CD1c-positive myeloid dendritic cell (primary cell): ENCODE data around the gene CCDC177.

ENCODE experiments used
- DNase-seq: peaks from one replicate; pipeline ENCODE4 v3.0.0-alpha.2; 2016; ENCODE audit errors: extremely low spot score

Gene CCDC177

GRCh38 chr14:69600304-69600891 lies 25.7 kb upstream of the CCDC177 start:
- DNase-seq, result no peak

GRCh38 chr14:69599431-69599830 lies 24.8 kb upstream of the CCDC177 start:
- DNase-seq, result peak; percentile 19

GRCh38 chr14:69595336-69595735 lies 20.7 kb upstream of the CCDC177 start:
- no peak for DNase-seq

GRCh38 chr14:69594846-69595245 lies 20.2 kb upstream of the CCDC177 start:
- no peak for DNase-seq

- DNase-seq, result no peak
These were observed 18.5 kb upstream of the CCDC177 start for GRCh38 chr14:69593018-69593677.

- no peak for DNase-seq
These were observed 16.6 kb upstream of the CCDC177 start for GRCh38 chr14:69591317-69591716.

GRCh38 chr14:69587389-69587788 lies 12.7 kb upstream of the CCDC177 start:
- DNase-seq, result no peak

- no peak for DNase-seq
These were observed 11.7 kb upstream of the CCDC177 start for GRCh38 chr14:69586404-69586803.

- no peak for DNase-seq
These were observed 9.7 kb upstream of the CCDC177 start for GRCh38 chr14:69584389-69584788.

GRCh38 chr14:69582829-69583228 lies 8.2 kb upstream of the CCDC177 start:
- no peak for DNase-seq

GRCh38 chr14:69582212-69582611 lies 7.5 kb upstream of the CCDC177 start:
- no peak for DNase-seq

- DNase-seq, result no peak
These were observed 6.8 kb upstream of the CCDC177 start for GRCh38 chr14:69581316-69581935.

- peak; percentile 6 for DNase-seq
These were observed 5.4 kb upstream of the CCDC177 start for GRCh38 chr14:69580009-69580577.

GRCh38 chr14:69579476-69579875 lies 4.8 kb upstream of the CCDC177 start:
- DNase-seq, result no peak

GRCh38 chr14:69574954-69575295 lies 254 bp upstream of the CCDC177 start:
- no peak for DNase-seq

GRCh38 chr14:69573831-69574262 lies 824 bp downstream of the CCDC177 start:
- DNase-seq, result no peak

GRCh38 chr14:69573205-69573830 lies 1.4 kb downstream of the CCDC177 start:
- DNase-seq, result no peak

GRCh38 chr14:69572841-69573135 lies 1.9 kb downstream of the CCDC177 start:
- DNase-seq, result no peak

GRCh38 chr14:69572030-69572840 lies 2.4 kb downstream of the CCDC177 start:
- DNase-seq, result no peak

- no peak for DNase-seq
These were observed 3.1 kb downstream of the CCDC177 start for GRCh38 chr14:69571449-69572029.

- no peak for DNase-seq
These were observed 3.8 kb downstream of the CCDC177 start for GRCh38 chr14:69570836-69571330.
